Measurements from ENCODE around the gene SUGCT. TPM values are rescaled to one million over a fixed set of nuclear protein-coding genes. Genes with fewer than 3 reads are reported as not detected.

SUGCT gene
- total RNA-seq, 1 experiment from 2014 or later: 4.6 TPM

GRCh38 chr7:40205992-40206391 lies 71.2 kb downstream of the SUGCT start (continued):
- no peak for TF ChIP-seq FOXP4 (CRISPR knock-in tag; IDR thresholded peaks at IDR 0.05)
- TF ChIP-seq ZNF263 (CRISPR knock-in tag; IDR thresholded peaks at IDR 0.05; ENCODE audit: low read depth): no peak
- TF ChIP-seq SMAD3 (CRISPR knock-in tag; IDR thresholded peaks at IDR 0.05; ENCODE audit: borderline replicate concordance): no peak
- TF ChIP-seq FOXJ3 (CRISPR knock-in tag; IDR thresholded peaks at IDR 0.05; ENCODE audit: borderline replicate concordance): no peak
- TF ChIP-seq CBFB (CRISPR knock-in tag; IDR thresholded peaks at IDR 0.05; ENCODE audit: low read depth): no peak
- no peak for TF ChIP-seq CREM (CRISPR knock-in tag; IDR thresholded peaks at IDR 0.05)
- TF ChIP-seq TEAD4 (CRISPR knock-in tag; IDR thresholded peaks at IDR 0.05): no peak

GRCh38 chr7:40211276-40212003 lies 76.6 kb downstream of the SUGCT start:
- H3K9me3 Mint-ChIP-seq: 0 out of 2 replicates have a peak, but pooled peaks cover 4% of the 10 kb centered on the region

More at GRCh38 chr7:40211276-40212003, 76.6 kb downstream of the SUGCT start:
- H3K36me3 Mint-ChIP-seq: no peaks in the 10 kb centered on the region
- DNase-seq (ENCODE audit: low spot score): no peak
- POLR2A ChIA-PET: no interaction called here
- no peak overlapping the region for H3K27ac Mint-ChIP-seq
- CTCF ChIA-PET: no interaction called here
- no peak for ATAC-seq
- TF ChIP-seq PRDM15 (CRISPR knock-in tag; IDR thresholded peaks at IDR 0.05): no peak
- no peak for TF ChIP-seq ZBTB21 (CRISPR knock-in tag; IDR thresholded peaks at IDR 0.05; ENCODE audit: borderline replicate concordance)
- TF ChIP-seq TP53 (CRISPR knock-in tag; IDR thresholded peaks at IDR 0.05): no peak
- TF ChIP-seq CTCF (IDR thresholded peaks at IDR 0.05): no peak
- no peak for TF ChIP-seq ZMAT4 (CRISPR knock-in tag; IDR thresholded peaks at IDR 0.05)
- TF ChIP-seq ZNF512 (CRISPR knock-in tag; IDR thresholded peaks at IDR 0.05; ENCODE audit: borderline replicate concordance): no peak
- TF ChIP-seq CBFB (CRISPR knock-in tag; IDR thresholded peaks at IDR 0.05; ENCODE audit: low read depth): no peak
- TF ChIP-seq SP1 (CRISPR knock-in tag; conservative IDR thresholded peaks at IDR 0.05): no peak
- TF ChIP-seq FOXJ3 (CRISPR knock-in tag; IDR thresholded peaks at IDR 0.05; ENCODE audit: borderline replicate concordance): no peak
- no peaks in the 10 kb centered on the region for H3K27me3 Mint-ChIP-seq (ENCODE audit: low read depth)
- no peaks in the 10 kb centered on the region for H3K4me1 Mint-ChIP-seq
- H3K4me3 Mint-ChIP-seq: no peak overlapping the region
